C4-2B (cell line): ENCODE measurements around the gene LAPTM5.

Source experiments
- H3K27ac ChIP-seq: fragments of 450-650 bp; 2 replicates; pipeline ENCODE4 v1.5.1; 2017
- ZFX ChIP-seq: fragments of 450-650 bp; IDR thresholded peaks from 2 replicates; pipeline ENCODE4 v1.6.1; 2017
- TF ChIP-seq, protein P1 (sequence below): fragments of 450-650 bp; conservative IDR thresholded peaks from 2 replicates; pipeline ENCODE4 v1.5.1; 2017; ENCODE audit warnings: mild to moderate bottlenecking

The LAPTM5 gene

GRCh38 chr1:30738040-30738714 lies 19.4 kb downstream of the LAPTM5 start:
- H3K27ac ChIP-seq: no peak overlapping the region
- TF ChIP-seq, protein P1, sequence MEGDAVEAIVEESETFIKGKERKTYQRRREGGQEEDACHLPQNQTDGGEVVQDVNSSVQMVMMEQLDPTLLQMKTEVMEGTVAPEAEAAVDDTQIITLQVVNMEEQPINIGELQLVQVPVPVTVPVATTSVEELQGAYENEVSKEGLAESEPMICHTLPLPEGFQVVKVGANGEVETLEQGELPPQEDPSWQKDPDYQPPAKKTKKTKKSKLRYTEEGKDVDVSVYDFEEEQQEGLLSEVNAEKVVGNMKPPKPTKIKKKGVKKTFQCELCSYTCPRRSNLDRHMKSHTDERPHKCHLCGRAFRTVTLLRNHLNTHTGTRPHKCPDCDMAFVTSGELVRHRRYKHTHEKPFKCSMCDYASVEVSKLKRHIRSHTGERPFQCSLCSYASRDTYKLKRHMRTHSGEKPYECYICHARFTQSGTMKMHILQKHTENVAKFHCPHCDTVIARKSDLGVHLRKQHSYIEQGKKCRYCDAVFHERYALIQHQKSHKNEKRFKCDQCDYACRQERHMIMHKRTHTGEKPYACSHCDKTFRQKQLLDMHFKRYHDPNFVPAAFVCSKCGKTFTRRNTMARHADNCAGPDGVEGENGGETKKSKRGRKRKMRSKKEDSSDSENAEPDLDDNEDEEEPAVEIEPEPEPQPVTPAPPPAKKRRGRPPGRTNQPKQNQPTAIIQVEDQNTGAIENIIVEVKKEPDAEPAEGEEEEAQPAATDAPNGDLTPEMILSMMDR: no peak
- no peak for TF ChIP-seq ZFX

GRCh38 chr1:30737357-30738039 lies 20.1 kb downstream of the LAPTM5 start:
- TF ChIP-seq, protein P1: no peak
- no peak for TF ChIP-seq ZFX
- no peak overlapping the region for H3K27ac ChIP-seq

- H3K27ac ChIP-seq: no peak overlapping the region
- TF ChIP-seq, protein P1: no peak
- TF ChIP-seq ZFX: no peak
Observed at GRCh38 chr1:30735668-30736498, 21.7 kb downstream of the LAPTM5 start.

DNA sequence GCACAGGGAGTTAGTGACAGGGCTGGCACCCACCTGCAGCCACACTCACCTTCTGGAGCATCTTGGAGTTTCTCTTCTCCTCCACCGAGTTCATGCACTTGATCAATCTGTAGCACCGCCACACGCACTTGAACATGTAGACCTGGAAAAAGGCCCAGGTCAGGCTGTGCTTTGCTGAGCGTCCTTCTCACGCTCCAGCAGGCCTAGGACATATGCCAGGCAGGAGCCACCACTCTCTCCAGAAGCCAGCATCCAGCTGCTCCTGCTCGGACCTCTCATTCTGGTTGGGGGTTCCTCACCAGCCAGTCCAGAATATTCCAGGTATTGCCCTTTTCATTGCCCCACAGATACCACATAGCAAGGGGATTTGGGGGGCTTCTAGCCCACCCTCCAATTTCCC lies 22.4 kb downstream of the LAPTM5 start:
- TF ChIP-seq, protein P1: no peak
- TF ChIP-seq ZFX: no peak
- no peak overlapping the region for H3K27ac ChIP-seq

DNA sequence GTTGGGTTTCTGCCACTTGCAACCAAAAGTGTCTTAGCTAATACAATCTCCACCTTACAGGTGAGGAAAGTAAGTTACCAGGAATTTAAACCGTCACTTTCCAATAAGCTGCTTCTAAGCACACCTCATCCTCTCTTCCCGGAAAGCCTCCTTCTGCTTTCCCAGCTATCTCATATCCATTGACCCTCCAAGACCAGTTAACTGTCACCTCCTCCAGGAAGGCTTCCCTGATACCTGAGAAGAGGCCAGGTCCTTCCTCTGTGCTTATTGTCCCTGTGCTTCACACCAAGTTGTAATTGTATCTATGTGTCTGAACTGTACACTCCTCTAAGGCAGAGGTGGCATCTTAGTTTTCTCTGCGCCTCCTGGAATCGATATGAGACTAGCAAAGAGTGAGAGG lies 23.0 kb downstream of the LAPTM5 start:
- TF ChIP-seq ZFX: no peak
- TF ChIP-seq, protein P1: no peak

GRCh38 chr1:30734106-30734505 lies 23.5 kb downstream of the LAPTM5 start:
- no peak overlapping the region for H3K27ac ChIP-seq
- TF ChIP-seq ZFX: no peak
- TF ChIP-seq, protein P1: no peak

More for the DNA sequence above, 23.0 kb downstream of the LAPTM5 start:
- no peak overlapping the region for H3K27ac ChIP-seq

- no peak for TF ChIP-seq ZFX
- TF ChIP-seq, protein P1: no peak
- no peak overlapping the region for H3K27ac ChIP-seq
Observed at GRCh38 chr1:30733493-30733892, 24.1 kb downstream of the LAPTM5 start.
